Measurements from ENCODE around the gene NFATC2.

GRCh38 chr20:51470907-51471411 is 71.6 kb downstream of the NFATC2 start:
- TF ChIP-seq CTCF (conservative IDR thresholded peaks at IDR 0.05) (no peak), EZH2 (IDR thresholded peaks at IDR 0.05; ENCODE audit: low read depth) (no peak)

All from PC-9 (cell line).